GM19043 (cell line): ENCODE data around the gene SLC5A3.

Experiments
- ATAC-seq: cut with Tn5 transposase; IDR thresholded peaks from one replicate; pipeline ENCODE4 v1.9.1; 2021; ENCODE audit warnings: low read depth; ENCODE audit not compliant: unreplicated experiment

The SLC5A3 gene

DNA sequence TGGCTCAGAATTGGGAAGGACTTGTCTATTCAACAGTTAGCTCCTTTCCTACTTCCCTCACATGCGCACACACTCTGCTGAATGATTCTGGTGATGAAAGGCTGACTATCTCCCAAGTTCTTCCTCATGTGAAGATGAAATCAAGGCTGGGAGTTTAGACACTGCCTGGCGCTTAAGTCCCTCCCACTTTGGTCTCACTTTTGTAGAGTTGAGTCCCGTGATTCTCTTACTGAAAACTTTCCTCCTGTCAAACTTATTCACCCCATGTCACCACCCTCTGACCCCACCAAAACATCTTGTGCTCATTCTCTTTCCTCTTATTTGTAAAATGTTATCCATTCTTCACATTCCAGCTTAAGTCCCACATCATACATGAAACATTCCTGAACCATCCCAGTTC is 8.4 kb upstream of the SLC5A3 start:
- ATAC-seq, result no peak

DNA sequence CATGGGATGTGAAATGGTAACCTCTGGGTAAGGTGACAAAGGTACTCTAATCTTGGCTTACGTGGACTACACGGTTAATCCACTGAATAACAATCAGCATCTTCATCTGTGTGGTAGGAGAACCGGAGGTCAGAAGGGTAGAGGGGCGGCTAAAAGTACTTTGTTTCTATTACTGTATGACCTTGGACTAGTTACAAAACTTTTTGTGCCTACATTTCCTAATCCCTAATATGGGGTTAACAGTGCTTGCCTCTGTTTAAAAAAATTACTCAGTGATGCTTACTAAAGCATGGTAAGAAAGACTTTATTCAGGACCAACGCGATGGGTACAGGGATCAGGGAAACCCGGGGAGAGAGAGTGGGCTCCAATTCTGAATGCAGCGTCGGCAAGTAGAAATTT is 1.7 kb upstream of the SLC5A3 start:
- ATAC-seq, result no peak

DNA sequence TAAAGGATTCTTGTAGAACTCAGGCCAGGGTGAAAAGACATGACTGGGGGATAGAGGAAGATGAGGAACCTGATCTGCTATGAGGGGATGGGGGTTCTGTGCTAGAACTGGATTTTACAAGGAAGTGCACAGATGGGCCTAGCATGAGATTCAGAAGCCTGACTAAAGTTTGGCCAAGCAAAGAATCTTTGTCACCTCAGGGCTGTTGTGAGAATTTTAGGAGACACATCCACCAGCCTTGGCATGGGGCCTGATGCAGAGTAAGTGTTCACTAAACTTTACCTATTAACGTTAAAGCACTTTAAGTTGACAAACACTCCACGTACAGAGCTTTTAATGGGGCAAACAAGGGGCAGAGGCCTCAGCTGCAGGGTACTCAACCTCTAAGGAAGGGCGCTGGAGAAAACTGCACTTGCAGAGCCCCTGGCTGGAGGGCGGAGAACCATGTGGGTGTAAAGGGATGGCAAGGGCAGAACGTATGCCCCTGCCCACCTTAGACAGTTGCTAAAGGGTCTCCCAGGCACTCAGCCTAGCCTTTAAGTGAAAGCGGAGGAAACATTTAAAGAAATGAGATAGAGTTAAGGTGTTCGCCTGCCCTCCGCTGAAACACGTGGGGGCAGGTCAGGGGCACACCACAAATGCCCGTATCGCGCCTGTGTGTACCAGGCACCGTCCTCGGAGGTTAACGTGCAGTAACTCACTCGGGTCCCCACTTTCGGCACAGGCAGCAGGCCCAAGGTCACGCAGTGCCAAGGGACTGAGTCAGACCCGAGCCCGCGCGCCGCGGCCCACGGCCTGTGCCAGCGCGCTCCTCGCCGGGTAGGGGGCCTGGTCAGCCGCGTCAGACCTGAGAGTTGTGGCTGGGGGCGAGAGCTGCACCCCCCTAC is 990 bp upstream of the SLC5A3 start:
- ATAC-seq, result peak; percentile 6

DNA sequence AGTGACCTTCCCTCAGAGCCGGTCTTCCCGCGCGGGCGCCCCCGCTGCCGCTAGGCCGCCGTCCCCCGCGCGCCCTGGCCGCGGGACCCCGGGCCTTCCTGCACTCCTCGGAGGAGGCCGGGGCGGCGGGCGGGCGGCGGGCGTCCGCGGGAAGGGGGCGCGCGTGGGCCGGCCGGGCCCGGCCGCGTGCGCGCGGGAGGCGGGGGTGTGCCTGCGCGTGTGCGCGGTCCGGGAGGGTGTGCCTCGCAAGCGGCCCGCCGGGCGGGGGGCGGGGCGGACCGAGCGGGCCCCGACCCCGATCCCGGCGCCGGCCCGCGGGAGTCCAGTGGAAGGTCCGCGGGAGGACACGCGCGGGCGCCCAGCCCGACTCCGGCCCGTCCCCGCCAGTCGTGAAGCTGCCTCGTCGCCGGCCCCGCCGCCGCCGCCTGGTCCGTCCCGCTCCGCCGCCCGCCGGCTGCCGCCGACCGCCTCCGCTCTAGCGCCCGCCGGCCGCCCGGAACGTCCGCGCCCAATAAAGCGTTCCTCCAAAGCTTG is 438 bp downstream of the SLC5A3 start:
- peak; percentile 23 for ATAC-seq

DNA sequence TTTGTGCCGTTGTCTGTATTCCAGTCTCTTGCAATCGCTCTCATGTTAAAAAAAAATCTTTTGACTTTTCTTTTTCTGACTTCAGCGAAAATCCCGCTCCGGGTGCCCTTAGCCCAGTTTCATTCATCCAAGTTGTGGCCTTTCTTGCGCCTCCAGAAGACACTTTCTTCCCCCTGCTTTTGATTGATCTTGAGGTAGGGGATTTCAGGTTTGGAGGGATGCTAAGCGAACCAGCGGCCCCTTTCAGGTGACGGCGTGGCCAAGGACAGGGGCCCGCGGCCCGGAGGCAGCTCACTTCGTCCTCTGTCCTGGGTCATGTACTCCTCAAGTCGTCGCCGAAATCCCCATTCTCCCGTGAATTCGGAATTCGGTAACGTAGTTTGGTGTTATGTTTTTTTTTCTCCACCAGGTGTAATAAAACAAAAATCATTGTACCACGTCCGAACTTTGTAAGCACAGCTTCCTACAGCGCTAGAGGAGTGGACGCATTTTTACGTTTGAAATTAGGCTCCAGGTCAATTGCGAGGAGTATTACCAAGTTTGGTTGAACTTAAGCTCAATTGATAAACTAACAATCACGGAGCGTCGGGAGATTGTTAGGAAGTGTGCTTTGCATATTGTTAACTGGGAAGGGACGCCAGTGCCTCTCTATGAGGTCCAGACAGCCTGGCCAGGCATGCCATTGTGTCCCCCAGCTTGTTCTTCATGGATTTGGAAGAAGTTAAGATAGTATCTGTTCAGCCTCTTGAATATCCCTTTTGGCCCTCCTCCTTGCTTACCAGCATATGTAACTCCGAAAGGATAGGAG is 1.1 kb downstream of the SLC5A3 start:
- ATAC-seq, result no peak

DNA sequence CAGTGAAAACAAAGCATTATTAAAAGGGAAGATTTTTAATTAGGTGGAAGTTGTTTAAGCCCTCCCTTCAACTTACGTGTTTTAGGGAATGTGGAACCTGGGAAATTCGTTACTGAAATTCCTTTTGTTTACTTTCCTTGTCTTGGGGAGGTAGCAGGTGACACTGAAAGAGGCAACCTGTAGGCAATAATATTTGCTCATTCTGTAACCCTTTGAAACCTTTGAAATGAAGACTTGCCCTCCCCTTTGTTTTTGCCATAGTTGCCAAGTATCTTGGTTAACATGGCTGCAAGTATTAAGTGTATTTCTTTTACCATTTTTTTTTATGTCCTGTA is 1.7 kb downstream of the SLC5A3 start:
- no peak for ATAC-seq

DNA sequence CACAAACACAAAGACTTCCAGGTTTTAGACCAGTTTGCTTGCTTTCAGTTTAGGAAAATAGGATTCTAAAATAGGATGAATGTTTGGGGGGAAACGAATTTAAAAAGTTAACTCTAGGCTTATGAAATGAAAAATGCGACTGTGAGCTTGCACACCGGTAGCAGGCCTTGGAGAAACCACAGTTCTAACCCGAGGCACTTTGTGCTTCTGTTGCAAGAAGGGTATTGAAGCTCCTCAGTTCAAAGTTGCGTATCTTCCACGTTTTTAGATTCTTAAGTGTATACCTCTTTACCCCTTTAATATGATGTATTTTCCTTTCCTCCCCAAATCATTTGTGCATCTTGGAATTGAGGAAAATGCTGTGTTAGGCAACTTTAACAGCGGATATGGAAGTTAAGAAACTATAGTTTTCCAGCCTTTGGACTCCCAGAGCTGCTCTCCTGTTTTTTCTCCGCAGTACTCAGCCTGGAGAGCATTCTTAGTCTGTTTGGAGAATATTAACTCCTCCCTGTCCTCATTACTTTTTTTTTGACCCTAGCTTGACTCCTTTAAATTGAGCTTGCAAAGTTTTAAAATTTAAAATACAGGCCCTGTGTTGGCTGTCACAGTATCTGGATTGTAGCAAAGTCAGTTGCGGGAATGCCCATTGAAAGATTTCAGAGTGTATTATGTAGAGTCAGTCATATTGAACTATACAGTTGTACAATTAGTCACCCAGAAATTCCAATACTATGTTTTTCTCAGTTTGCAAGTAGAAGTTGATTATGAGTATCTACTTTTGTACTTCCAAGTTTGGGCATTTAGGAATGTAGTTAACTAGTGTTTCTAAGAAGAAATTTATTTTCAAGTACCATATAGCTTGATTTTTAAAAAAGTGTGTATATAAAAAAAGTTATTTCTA is 2.6 kb downstream of the SLC5A3 start:
- no peak for ATAC-seq

DNA sequence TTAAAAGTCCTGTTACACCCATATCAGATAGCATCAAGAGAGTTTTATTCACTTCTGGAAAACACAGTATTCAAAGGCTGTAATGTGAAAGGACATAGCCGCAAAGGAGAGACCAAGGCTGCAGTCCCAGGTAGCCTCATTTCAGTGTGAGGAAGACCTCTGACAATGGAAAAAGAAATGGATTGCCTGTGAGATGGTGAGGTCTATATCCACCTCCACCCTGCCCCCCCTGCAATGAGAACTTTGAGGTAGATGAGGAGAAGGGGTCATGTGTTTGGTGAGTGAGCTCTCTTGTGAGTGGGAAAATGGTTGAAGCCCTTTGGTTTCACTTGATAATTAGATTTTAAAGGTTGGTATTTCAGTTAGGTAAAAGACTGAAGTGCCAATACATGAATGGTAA is 3.5 kb downstream of the SLC5A3 start:
- no peak for ATAC-seq

DNA sequence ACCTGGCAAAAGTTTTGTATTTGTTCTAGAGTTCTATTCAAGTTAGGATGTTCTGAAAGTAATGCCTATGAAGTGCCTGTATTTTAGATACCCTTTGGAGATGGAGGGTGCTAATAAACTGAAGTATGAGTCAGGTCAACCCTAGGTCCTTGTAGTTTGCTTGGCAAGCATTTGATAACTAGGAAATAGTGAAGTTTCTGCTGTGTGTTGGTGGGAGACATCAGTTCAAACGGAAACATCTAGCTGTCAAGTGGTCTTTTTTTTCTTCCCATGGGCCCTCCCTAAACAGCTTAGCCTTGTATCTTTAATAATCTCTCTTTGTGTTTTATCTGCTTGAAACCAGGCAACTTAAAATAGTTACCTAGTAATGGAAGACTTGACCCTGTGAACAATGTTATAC is 4.5 kb downstream of the SLC5A3 start:
- ATAC-seq, result no peak

DNA sequence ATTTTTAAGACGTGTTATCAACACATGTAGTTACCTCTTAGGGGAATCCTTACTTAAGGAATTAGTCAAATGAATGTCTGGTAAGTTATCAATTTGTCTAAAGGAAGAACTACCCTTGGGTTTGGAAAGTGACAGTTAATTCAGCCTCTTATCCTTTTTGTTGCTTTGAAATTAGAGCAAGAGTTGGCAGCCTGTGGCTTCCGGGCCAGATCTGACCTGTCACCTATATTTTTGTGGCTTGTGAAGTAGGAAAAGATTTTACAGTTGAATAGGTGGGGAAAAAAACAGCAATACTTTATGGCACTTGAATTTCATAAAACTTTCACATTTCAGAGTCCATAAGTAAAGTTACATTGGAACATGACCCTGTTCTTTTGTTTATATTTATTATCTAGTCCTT is 5.5 kb downstream of the SLC5A3 start:
- no peak for ATAC-seq

DNA sequence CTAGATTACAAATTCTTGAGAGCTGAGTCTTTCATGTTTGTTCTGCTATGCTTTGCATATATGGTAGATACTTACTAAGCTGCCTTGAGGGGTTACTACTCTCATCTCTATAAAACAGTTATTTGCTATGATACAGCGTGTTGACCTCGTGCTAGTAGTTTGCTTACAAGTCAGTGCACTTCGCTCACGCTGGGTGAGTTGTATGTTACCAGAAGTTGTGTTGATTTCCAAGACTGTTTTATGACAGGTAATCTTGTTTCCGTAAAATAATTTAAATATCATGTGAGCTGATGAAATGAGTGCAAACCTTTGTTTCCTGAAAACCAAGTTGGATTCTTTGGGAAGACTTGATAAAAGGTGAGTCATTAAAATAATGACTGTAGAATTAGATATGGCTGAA is 7.3 kb downstream of the SLC5A3 start:
- ATAC-seq, result no peak

DNA sequence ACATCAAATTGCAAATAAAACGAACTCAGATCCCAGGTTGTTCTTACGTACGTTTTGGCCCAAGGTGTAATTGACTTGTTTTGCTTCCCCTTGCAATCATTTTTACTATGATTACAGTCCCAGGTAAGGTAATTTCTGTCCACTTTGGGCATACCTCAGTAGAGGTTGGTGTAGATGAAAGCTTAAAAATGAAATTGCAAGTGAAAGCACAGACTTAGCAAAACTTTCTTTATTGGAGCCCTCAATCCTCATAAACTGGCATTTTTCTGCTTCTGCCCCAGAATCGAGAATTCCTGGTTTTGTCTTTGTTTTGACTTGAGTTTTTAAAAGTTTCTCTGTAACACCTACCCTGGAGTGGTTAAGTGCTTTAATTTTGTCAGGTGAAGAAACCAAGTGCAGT is 9.4 kb downstream of the SLC5A3 start:
- ATAC-seq, result no peak

DNA sequence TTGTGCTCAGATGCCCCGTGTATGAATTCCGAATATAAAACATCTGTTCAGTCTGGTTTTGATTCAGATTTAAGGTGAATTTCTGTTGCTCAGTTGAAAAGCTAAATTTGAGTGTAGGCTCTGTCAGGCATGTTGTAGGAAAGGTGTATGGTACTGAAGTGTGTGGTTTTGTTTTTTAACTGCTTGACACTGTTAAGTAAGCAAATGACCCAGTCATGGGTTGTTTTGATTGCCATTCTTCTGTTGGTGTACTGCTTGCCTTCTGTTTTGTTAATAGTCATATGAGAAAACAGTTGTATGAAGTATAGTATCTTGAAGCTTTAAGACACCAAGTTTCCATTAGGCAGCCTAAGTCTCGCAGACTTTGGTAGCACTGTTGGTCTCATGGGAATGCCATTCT is 10.0 kb downstream of the SLC5A3 start:
- no peak for ATAC-seq

DNA sequence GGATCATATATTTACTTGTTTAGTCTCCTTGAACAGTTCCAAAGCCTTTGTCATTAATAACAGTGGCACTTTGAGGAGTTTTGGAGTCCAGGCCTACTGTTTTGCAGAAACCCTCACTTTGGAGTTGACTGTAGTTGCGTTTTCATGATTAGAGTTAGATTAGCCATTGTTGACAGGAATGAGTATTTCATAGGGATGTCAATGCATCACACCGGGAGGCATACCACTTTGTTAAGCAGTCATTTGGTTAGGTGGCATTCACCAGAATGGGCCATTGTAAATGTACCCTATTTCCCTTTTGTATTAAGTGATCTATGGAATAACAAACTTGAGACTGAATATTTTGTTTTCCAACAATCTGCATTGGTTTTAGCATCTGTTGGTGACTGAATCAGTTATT is 11.8 kb downstream of the SLC5A3 start:
- ATAC-seq, result no peak

DNA sequence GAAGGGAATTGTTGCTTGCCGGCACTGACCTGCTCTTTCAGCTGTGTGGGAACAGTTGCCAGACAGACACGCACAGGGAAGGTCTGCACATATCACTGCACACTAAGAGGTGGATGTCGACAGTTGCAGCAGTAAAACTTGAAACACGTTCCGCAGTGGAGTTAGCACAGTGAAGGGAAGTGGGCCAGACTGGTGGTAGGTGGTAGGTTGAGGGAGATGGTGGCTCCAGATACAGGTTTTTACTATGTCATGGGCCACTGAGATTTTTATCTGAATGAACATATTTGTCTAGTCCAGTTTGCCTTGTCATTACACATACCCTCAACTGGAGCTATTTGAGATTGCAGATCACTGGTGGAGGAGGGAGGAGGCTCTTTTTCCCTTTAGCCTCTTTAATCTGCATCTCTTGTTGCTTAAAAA is 13.5 kb downstream of the SLC5A3 start:
- ATAC-seq, result no peak

DNA sequence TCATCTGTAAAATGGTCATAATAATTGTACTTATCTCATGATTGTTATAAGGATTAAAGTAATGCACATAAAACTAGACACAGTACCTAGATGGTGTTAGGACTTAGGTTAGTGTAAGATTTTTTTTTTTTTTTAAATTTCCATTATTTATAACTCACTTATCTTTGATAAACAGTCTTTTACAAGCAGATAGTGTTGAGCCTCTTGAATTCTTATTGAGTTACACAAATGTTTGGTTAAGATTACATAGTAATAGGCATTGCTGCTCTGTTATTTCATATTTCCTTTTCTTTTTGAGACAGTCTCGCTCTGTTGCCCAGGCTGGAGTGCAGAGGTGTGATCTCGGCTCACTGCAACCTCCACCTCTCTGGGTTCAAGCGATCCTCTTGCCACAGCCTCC is 15.4 kb downstream of the SLC5A3 start:
- ATAC-seq, result no peak

DNA sequence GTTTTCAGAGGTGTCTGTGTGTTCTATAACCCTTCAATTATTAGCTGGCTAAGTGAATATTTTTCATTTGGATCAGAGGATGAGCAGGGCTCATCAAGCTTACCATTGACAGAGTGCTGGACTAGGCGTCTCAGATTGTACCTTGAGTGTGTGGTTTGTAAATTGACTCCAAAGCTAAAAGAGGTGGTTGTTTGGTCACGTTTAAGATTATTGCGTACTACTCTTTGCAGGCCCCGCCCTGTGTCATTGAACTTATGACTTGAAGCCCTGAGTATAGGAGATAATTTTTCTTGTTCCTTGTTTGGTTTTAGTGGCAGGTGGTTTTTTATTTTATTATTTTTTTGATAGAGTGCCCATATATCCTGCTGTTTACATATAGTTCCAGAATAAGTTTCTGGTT is 17.7 kb downstream of the SLC5A3 start:
- ATAC-seq, result no peak

DNA sequence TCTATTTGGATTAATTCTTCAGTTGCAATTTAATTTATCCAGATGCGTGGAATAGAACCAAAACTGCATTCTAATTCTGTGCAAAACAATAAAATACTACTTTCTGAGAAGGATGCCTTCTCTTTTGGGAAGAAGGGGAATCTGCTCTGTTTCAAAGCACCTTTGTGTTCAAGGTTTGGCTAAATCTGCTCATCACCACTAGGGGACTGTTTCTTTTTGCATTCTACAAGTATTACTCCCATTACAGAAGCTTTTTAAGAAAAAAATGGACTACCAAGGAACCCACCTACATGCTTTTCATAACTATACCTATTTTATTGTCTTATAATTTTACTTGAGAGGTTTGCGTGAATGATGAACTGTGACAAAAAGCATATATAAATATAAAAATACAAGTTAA is 18.2 kb downstream of the SLC5A3 start:
- no peak for ATAC-seq

DNA sequence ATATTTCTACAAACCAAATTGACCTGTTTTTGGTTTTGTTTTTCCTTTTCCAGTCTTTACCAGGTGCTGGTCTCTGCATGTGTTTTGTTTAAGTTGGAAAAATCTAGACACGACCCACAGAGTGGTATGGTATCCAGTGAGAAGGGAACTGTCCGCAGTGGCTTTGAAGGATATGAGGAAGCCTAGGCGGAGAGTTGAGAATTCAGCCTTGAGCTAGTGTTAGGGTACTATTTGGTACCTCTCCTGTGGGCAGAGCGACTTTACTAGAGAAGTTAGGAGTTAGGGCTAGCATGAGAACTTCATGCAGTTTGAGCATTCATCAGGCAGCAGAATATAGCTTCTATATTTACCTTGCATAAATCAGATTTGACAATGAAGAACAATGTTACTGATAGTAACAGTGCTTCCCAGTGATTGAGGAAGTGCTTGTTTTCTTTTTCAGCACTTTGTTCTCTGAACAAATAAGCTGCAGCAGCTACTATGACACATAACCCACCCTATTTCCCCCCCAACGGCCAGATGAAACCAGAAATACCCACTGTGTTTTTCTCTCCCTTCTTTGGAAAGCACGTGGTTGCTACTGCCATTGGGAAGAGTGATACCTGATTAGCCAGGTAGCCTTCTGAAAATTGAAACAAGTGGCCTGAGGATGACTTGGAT is 19.0 kb downstream of the SLC5A3 start:
- ATAC-seq, result no peak

DNA sequence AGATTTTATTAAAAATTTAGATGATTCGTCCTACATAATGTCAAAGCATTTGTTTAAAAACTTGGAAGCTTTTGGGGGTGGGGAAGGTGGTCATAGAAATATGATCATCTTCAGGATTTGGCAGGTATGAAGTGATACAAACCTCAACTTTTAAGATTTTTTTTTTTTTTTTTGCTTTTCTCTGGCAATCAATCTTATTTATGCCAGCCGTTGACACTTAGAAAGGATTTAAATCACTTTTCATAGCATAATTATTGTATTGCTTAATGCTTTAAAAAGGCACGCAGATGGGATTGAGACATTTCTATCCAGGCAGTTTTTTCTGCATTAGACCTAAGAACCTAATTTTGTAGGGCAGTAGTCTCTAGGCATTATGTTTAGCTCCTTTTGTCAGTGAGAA is 19.7 kb downstream of the SLC5A3 start:
- ATAC-seq, result no peak
